Activated CD4-positive, alpha-beta T cell treated with anti-CD3 and anti-CD28 coated beads, Interleukin-2, Interleukin-4, amounts not matched to agents 100 ng/mL and 50 ng/mL, durations not matched to agents 16 hours and 8 hours (primary cell): ENCODE data around the gene CPSF3.
"Not testable (repeated sequence)": the region's sequence is repeated elsewhere in the genome, so short reads cannot be mapped to it uniquely, and the experiment has no call there.

Source experiments
- DNase-seq: peaks from one replicate; pipeline ENCODE4 v3.0.0-alpha.2; 2020; ENCODE audit warnings: low spot score

Gene CPSF3

DNA sequence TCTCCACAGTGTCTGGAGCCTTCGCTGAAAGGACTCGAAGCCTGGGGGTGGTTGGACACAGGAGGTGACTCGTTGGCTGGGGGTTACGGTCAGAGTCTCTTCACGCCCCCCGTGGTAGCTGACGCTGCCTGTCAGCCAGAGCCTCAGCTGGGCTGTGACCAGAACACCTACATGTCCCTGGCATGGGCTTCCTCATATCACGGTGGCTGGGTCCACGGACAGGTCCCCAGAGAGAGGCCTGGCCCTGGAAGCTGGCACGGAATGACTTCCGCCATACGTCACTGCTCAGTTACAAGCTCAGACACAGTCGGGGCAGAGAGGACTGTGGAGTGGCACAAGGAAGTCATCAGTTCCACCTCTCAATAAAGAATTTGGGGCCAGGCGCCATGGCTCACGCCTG, 28.6 kb upstream of the CPSF3 start:
- DNase-seq: no peak

- no peak for DNase-seq
Measured at GRCh38 chr2:9397201-9397600, 26.3 kb upstream of the CPSF3 start.

GRCh38 chr2:9398251-9398650, 25.2 kb upstream of the CPSF3 start:
- not testable (repeated sequence) for DNase-seq

GRCh38 chr2:9398881-9399780, 24.3 kb upstream of the CPSF3 start:
- no peak for DNase-seq

DNA sequence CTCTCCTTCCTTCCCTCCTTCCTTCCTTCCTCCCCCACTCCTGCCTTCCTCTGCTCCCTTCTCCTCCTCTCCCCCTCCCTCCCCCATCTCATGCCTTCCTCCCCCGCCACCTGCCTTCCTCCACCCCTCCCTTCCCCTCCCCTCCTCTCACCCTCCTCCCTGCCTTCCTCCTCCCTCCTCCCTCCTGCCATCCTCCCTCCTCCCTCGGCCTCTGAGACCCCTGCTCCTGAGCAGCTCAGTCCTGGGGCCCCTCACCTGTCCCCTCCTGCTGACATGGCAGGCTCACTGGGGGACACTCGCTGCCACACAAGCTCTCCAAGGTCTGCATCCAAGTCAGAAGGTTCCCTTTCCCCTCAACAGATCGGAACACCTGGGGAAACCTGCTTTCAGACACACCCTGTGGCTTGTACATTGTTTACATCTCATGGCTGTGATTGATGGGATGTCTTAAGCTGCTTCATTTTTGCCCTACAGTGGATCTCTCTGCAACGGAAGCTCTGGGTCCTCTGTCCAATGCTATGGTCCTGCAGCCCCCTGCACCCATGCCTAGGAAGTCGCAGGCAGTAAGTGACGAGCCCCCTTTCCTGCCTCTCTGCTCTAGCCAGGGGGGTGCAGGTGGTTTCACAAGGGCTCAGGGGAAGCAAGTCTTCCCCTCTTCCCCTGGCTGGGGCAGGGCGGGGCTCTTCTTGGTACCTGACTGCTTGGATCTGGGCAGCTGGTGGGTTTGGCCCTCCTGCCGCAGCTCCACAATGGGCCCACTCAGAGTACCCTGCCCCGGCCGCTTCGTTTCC, 23.0 kb upstream of the CPSF3 start:
- no peak for DNase-seq

- no peak for DNase-seq
Measured at GRCh38 chr2:9401059-9401547, 22.4 kb upstream of the CPSF3 start.

DNA sequence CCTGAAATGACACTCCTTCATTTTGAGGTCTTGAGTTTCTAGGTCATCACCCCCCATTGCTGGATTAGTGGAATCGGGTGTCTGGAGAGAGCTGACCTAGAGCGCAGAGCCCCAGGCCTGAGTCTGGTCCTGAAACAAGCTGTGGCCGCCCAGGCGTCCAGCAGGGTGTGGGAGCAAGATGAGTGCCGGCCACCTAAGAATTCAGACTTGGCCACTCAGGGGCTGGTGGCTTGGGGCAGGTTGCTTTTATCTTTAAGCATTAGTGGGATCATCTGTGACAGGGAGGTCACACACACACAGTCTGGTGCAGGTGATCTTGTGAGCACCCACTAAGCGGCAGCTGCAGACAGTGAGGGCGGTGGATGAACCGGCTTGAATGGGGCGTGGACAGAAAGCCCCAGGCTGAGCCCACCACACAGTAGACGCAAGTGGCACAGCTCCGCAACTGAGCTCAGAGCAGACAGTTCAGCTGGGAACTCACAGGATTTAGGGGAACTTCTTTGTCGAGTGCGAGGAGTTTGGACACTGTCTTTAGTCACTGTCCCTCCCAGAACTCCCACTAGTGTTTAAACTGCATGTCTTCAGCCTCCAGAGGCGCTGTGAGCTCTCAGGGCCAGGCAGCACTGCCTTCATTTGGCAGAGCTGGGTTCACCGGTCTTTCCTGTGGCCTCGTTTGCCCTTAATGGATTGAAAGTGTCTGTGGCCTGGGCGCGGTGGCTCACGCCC, 21.6 kb upstream of the CPSF3 start:
- DNase-seq: no peak

- DNase-seq: no peak
Measured at GRCh38 chr2:9403924-9404323, 19.5 kb upstream of the CPSF3 start.

- DNase-seq: no peak
Measured at GRCh38 chr2:9404451-9404850, 19.0 kb upstream of the CPSF3 start.

- no peak for DNase-seq
Measured at GRCh38 chr2:9405636-9406035, 17.8 kb upstream of the CPSF3 start.

GRCh38 chr2:9406529-9407362, 16.7 kb upstream of the CPSF3 start:
- no peak for DNase-seq

GRCh38 chr2:9407363-9407811, 16.1 kb upstream of the CPSF3 start:
- DNase-seq: no peak

- DNase-seq: no peak
Measured at GRCh38 chr2:9408641-9409151, 14.8 kb upstream of the CPSF3 start.

- DNase-seq: no peak
Measured at GRCh38 chr2:9410108-9410507, 13.3 kb upstream of the CPSF3 start.

- DNase-seq: no peak
Measured at GRCh38 chr2:9412781-9413180, 10.7 kb upstream of the CPSF3 start.

DNA sequence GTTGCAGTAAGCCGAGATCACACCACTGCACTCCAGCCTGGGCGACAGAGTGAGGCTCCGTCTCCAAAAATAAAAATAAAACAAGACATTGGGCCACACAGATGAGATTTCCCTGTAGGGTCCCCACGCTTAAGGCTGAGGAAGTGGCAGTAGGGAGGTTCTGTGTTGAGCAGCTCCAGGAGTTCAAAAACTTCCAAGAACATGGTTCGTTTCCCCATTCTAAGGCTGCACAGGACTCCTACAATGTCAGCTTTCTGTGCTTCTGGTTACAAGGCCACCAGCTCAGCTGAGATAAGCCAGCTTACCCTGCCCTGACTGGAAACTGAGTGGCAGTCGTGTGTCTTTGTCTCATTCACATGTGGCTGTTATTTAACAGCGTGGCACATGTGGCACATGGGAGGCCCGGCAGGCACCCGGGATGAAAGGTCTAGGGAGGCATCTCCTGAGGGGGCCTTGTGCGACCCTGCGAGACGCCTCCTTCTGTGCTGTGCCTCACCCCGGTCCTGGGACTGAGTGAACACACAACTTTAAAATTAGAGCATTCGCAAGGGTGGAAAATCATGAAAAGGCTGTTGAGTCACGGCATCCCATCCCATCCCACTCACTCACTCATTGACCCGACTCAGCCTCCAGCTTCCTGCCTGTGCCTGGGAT, 7.8 kb upstream of the CPSF3 start:
- DNase-seq: no peak

DNA sequence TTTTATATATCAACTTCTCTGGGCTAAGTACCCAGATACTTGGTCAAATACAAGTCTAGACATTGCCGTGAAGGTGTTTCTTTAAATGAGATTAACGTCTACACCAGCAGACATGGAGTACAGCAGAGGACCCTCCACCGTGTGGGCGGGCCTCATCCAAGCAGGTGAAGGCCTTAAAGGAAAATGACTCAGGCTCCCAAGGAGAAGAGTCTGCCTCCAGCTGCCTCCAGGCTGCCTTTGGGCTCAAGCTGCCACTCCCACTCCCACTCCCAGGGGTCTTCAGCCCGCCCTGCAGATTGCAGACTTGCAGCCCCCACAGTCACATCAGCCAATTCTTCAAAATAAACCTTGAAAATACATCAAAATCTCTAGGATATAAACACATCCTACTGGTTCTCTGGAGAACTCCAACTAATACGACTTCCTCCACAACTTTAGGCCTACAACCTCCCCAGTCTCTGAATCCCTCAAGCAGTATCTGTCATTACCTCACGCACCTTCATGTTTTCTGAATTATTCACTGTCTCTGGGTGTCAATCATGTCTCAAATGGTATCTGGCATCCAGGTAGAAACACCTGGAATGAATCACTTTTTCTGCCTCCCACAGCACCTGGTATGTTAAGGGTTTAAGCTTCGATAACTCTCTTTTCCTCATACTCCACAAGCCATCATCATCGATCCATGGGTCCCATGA, 7.0 kb upstream of the CPSF3 start:
- DNase-seq: no peak

DNA sequence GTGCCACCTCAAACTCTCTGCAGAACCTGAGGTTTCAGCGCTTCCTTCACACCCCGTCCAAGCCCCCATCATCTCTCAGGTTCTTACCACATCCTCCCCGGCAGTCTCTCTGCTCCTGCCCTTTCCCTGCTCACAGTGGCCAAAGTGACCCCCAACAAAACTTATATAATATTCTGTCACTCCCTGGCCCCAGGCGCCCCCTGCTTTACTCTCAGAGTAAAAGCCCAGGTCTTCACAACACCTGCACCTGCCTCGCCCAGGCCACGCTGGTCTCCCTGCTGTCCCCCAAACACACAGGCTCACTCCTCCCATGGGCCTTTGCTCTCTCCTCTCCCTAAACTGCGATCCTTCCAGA, 6.5 kb upstream of the CPSF3 start:
- no peak for DNase-seq

DNA sequence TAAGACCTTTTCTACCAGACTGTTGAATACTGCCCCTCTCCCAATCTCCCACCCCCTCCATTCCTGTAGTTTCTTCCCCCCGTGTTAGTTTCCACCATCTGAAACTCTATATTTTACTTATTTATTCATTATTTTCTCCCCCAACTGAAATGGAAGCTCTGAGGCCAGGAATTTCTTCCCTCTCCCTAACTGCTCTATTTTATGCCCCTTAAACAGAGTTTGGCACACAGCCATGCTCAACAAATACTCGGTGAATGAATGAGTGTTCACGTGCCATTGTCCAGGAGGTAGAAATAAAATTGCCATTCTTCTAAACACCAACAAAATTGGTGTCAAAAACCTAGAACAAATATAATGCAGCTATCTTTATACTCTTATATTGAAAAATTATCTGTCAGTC, 5.7 kb upstream of the CPSF3 start:
- no peak for DNase-seq

DNA sequence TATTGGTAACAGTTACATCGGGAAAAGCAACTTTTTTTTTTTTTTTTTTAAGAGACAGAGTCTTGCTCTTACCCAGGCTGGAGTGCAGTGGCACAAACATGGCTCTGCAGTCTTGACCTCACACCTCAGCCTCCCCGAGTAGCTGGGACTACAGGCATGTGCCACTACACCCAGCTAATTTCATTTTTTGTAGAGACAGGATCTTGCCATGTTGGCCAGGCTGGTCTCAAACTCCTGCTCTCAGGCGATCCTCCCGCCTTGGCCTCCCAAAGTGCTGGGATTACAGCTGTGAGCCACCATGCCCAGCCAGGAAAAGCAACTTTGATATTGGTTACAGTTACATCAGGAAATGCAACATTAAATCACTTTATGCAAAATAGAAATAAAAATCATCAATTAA, 4.7 kb upstream of the CPSF3 start:
- DNase-seq: no peak
